GM23338 (cell line): ENCODE data around the gene CCDC38. TPM values are rescaled to one million over a fixed set of nuclear protein-coding genes. Genes with fewer than 3 reads are reported as not detected.

Experiments
- ATAC-seq: fragments of 200-7000 bp; cut with Tn5 transposase; 3 replicates; pipeline ENCODE4 v1.9.1; 2020
- DNase-seq: peaks from one replicate; pipeline ENCODE4 v3.0.0-alpha.2; 2015; ENCODE audit warnings: low spot score
- H2AFZ ChIP-seq: fragments of 200-600 bp; sonication (generic); 2 replicates; pipeline ENCODE4 v1.8.0; 2016; ENCODE audit warnings: antibody characterized with exemption, mild to moderate bottlenecking, moderate library complexity
- H3F3A ChIP-seq: fragments of 200-600 bp; sonication (generic); replicated peaks from 2 replicates; pipeline ENCODE4 v1.8.0; 2017; ENCODE audit warnings: antibody characterized with exemption, mixed run types, low read depth
- H3K27ac ChIP-seq: fragments of 200-600 bp; sonication (generic); 2 replicates; pipeline ENCODE4 v1.6.1; 2016; ENCODE audit warnings: low read depth
- H3K27me3 ChIP-seq: fragments of 200-600 bp; sonication (generic); 2 replicates; pipeline ENCODE4 v1.8.0; 2016; ENCODE audit warnings: mild to moderate bottlenecking, mixed run types, moderate library complexity; ENCODE audit not compliant: insufficient read depth
- H3K36me3 ChIP-seq: fragments of 200-600 bp; sonication (generic); 2 replicates; pipeline ENCODE4 v1.8.0; 2016; ENCODE audit warnings: mild to moderate bottlenecking; ENCODE audit not compliant: insufficient read depth
- H3K4me1 ChIP-seq: fragments of 200-600 bp; sonication (generic); 2 replicates; pipeline ENCODE4 v1.8.0; 2016; ENCODE audit warnings: mild to moderate bottlenecking, moderate library complexity; ENCODE audit not compliant: insufficient read depth
- H3K4me2 ChIP-seq: fragments of 200-600 bp; sonication (generic); 2 replicates; pipeline ENCODE4 v1.7.1; 2017; ENCODE audit warnings: mixed run types
- H3K4me3 ChIP-seq: fragments of 200-600 bp; sonication (generic); 2 replicates; pipeline ENCODE4 v1.6.1; 2016; ENCODE audit warnings: mixed run types
- H3K79me2 ChIP-seq: fragments of 200-600 bp; sonication (generic); replicated peaks from 2 replicates; pipeline ENCODE4 v1.8.0; 2017; ENCODE audit warnings: mild to moderate bottlenecking; ENCODE audit not compliant: insufficient read depth
- H3K9me2 ChIP-seq: fragments of 200-600 bp; sonication (generic); 2 replicates; pipeline ENCODE4 v1.8.0; 2017; ENCODE audit not compliant: insufficient read depth
- H4K20me1 ChIP-seq: fragments of 200-600 bp; sonication (generic); replicated peaks from 2 replicates; pipeline ENCODE4 v1.8.0; 2017; ENCODE audit warnings: mild to moderate bottlenecking; ENCODE audit not compliant: insufficient read depth
- H3K27ac Mint-ChIP-seq: 2 replicates; pipeline ENCODE4 v1.8.0; 2020; ENCODE audit warnings: inconsistent platforms, mild to moderate bottlenecking, moderate library complexity, mixed read lengths
- H3K27me3 Mint-ChIP-seq: 3 replicates; pipeline ENCODE4 v1.8.0; 2022; ENCODE audit warnings: low read depth, mild to moderate bottlenecking, moderate library complexity, mixed read lengths, inconsistent platforms; ENCODE audit not compliant: insufficient read depth, poor library complexity
- H3K36me3 Mint-ChIP-seq: 3 replicates; pipeline ENCODE4 v1.8.0; 2021; ENCODE audit warnings: low read depth, mild to moderate bottlenecking, inconsistent platforms, moderate library complexity, mixed read lengths
- H3K4me1 Mint-ChIP-seq: 3 replicates; pipeline ENCODE4 v1.8.0; 2020; ENCODE audit warnings: mild to moderate bottlenecking, inconsistent platforms, mixed read lengths
- H3K4me3 Mint-ChIP-seq: 3 replicates; pipeline ENCODE4 v1.8.0; 2021; ENCODE audit warnings: moderate library complexity, mild to moderate bottlenecking, inconsistent platforms, mixed read lengths
- H3K9me3 Mint-ChIP-seq: 3 replicates; pipeline ENCODE4 v1.8.0; 2020; ENCODE audit warnings: moderate library complexity, mild to moderate bottlenecking, inconsistent platforms, mixed read lengths
- CREB1 ChIP-seq: fragments of 250-450 bp; sonication (Bioruptor Pico); IDR thresholded peaks from 2 replicates; pipeline ENCODE4 v1.5.0; 2020; ENCODE audit warnings: low read depth, mild to moderate bottlenecking, moderate library complexity
- EZH2 ChIP-seq: fragments of 200-600 bp; sonication (generic); IDR thresholded peaks from one replicate; pipeline ENCODE4 v1.8.0; 2017; ENCODE audit warnings: antibody characterized with exemption, mild to moderate bottlenecking, low read depth; ENCODE audit not compliant: unreplicated experiment
- EZH2phosphoT487 ChIP-seq: fragments of 200-600 bp; sonication (generic); IDR thresholded peaks from one replicate; pipeline ENCODE4 v1.8.1; 2018; ENCODE audit warnings: antibody characterized with exemption; ENCODE audit not compliant: unreplicated experiment
- JUNB ChIP-seq: IDR thresholded peaks from one replicate; pipeline ENCODE4 v1.6.1; 2016; ENCODE audit warnings: antibody characterized with exemption; ENCODE audit not compliant: unreplicated experiment
- NANOG ChIP-seq: IDR thresholded peaks from 2 replicates; pipeline ENCODE4 v1.6.1; 2016; ENCODE audit warnings: antibody characterized with exemption, borderline replicate concordance
- ZNF331 ChIP-seq: fragments of 250-450 bp; sonication (Bioruptor Pico); IDR thresholded peaks from 2 replicates; pipeline ENCODE4 v1.5.0; 2020; ENCODE audit warnings: low read depth, mild to moderate bottlenecking, moderate library complexity
- polyA plus RNA-seq: library from polyadenylated mRNA; unstranded; fragments of >200 nt; fragmentation: Nextera tagmentation; extraction: Ambion mirVana; gene quantifications from 2 replicates; pipeline ENCODE4 v1.2.1, GENCODE V29; 2016
- total RNA-seq: library from RNA; depleted of rRNA; stranded (reverse); fragments of >200 nt; shearing (Covaris generic); gene quantifications from 2 replicates; pipeline ENCODE4 v1.2.3, GENCODE V29; 2014
- TF ChIP-seq, protein P1 (sequence below), 2 experiments: fragments of 200-600 bp in 1 of 2; sonication (generic) in 1 of 2; conservative IDR thresholded peaks; 2 replicates each; pipeline versions ENCODE4 v1.5.1 to v1.6.1; 2016 to 2017; ENCODE audit warnings: antibody characterized with exemption in 2 of 2, low read depth in 2 of 2, mild to moderate bottlenecking in 2 of 2, moderate library complexity in 1 of 2
- TF ChIP-seq, protein P2 (sequence below): fragments of 250-450 bp; sonication (Bioruptor Pico); IDR thresholded peaks from 2 replicates; pipeline ENCODE4 v1.5.0; 2020; ENCODE audit warnings: mild to moderate bottlenecking, moderate library complexity

CCDC38 gene
- total and polyA plus RNA-seq, 2 experiments from 2014 or later, result not detected

DNA sequence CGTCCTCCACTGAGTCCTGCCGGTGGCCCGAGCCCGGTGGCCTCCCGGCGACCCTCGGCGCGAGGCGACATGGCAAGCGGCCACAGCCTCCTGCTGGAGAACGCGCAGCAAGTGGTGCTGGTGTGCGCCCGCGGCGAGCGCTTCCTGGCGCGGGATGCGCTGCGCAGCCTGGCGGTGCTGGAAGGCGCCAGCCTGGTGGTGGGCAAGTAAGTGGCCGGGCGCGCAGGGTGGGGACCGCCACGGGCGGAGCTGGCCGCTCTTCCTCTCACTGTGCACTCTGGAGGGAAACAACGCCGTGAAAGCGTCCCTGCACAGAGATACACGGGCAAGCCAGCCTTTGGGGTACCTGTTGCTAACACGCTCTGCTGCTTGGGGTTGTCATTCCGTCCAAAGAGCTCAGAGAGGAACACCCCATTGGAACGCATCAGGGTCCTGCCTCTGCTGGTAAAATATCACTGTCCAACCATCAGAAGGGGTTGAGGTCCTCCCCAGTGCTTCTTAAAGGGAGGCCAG is 972 bp upstream of the CCDC38 start, which contains the start of gene AMDHD1:
AMDHD1 (plus strand) TSS at position 2 of the 513 bp plus-strand sequence; CDS start at position 70, 68 bp downstream.
- Histone ChIP-seq H3K4me1 (peaks cover 4% of the 10 kb centered on the region; the same call in 1 of the 2 replicates), H3K4me3 (peak within 1 kb of the TSS; percentile 90), H3K27ac (no peak within 1 kb of the TSS), H3F3A (no peaks in the 10 kb centered on the region), H3K4me2 (peak within 1 kb of the TSS; percentile 82), H3K36me3 (no peaks in the 10 kb centered on the region), H3K9me2 (no peaks in the 10 kb centered on the region), H2AFZ (peak within 1 kb of the TSS; percentile 99), H3K79me2 (no peaks in the 10 kb centered on the region), H4K20me1 (no peaks in the 10 kb centered on the region), H3K27me3 (peaks cover 25% of the 10 kb centered on the region)
- Mint-ChIP-seq H3K4me1 (peaks cover 8% of the 10 kb centered on the region; the same call in 2 of the 3 replicates), H3K36me3 (peaks cover 4% of the 10 kb centered on the region; the same call in 1 of the 3 replicates), H3K27ac (no peak within 1 kb of the TSS), H3K4me3 (peak within 1 kb of the TSS; percentile 92), H3K9me3 (peaks cover 7% of the 10 kb centered on the region; the same call in 2 of the 3 replicates), H3K27me3 (peaks cover 20% of the 10 kb centered on the region)
- peak; percentile 77 for DNase-seq
- TF ChIP-seq CREB1 (CRISPR knock-in tag) (no peak), EZH2 (no peak), NANOG (no peak), ZNF331 (no peak), JUNB (no peak), EZH2phosphoT487 (no peak)
- TF ChIP-seq, protein P1, sequence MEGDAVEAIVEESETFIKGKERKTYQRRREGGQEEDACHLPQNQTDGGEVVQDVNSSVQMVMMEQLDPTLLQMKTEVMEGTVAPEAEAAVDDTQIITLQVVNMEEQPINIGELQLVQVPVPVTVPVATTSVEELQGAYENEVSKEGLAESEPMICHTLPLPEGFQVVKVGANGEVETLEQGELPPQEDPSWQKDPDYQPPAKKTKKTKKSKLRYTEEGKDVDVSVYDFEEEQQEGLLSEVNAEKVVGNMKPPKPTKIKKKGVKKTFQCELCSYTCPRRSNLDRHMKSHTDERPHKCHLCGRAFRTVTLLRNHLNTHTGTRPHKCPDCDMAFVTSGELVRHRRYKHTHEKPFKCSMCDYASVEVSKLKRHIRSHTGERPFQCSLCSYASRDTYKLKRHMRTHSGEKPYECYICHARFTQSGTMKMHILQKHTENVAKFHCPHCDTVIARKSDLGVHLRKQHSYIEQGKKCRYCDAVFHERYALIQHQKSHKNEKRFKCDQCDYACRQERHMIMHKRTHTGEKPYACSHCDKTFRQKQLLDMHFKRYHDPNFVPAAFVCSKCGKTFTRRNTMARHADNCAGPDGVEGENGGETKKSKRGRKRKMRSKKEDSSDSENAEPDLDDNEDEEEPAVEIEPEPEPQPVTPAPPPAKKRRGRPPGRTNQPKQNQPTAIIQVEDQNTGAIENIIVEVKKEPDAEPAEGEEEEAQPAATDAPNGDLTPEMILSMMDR (conservative IDR thresholded peaks at IDR 0.05; ENCODE audit: low read depth in 2 of 2), result peak in 1 of 2 experiments; percentile 32; a peak in 2 of 4 replicates
- TF ChIP-seq, protein P2, sequence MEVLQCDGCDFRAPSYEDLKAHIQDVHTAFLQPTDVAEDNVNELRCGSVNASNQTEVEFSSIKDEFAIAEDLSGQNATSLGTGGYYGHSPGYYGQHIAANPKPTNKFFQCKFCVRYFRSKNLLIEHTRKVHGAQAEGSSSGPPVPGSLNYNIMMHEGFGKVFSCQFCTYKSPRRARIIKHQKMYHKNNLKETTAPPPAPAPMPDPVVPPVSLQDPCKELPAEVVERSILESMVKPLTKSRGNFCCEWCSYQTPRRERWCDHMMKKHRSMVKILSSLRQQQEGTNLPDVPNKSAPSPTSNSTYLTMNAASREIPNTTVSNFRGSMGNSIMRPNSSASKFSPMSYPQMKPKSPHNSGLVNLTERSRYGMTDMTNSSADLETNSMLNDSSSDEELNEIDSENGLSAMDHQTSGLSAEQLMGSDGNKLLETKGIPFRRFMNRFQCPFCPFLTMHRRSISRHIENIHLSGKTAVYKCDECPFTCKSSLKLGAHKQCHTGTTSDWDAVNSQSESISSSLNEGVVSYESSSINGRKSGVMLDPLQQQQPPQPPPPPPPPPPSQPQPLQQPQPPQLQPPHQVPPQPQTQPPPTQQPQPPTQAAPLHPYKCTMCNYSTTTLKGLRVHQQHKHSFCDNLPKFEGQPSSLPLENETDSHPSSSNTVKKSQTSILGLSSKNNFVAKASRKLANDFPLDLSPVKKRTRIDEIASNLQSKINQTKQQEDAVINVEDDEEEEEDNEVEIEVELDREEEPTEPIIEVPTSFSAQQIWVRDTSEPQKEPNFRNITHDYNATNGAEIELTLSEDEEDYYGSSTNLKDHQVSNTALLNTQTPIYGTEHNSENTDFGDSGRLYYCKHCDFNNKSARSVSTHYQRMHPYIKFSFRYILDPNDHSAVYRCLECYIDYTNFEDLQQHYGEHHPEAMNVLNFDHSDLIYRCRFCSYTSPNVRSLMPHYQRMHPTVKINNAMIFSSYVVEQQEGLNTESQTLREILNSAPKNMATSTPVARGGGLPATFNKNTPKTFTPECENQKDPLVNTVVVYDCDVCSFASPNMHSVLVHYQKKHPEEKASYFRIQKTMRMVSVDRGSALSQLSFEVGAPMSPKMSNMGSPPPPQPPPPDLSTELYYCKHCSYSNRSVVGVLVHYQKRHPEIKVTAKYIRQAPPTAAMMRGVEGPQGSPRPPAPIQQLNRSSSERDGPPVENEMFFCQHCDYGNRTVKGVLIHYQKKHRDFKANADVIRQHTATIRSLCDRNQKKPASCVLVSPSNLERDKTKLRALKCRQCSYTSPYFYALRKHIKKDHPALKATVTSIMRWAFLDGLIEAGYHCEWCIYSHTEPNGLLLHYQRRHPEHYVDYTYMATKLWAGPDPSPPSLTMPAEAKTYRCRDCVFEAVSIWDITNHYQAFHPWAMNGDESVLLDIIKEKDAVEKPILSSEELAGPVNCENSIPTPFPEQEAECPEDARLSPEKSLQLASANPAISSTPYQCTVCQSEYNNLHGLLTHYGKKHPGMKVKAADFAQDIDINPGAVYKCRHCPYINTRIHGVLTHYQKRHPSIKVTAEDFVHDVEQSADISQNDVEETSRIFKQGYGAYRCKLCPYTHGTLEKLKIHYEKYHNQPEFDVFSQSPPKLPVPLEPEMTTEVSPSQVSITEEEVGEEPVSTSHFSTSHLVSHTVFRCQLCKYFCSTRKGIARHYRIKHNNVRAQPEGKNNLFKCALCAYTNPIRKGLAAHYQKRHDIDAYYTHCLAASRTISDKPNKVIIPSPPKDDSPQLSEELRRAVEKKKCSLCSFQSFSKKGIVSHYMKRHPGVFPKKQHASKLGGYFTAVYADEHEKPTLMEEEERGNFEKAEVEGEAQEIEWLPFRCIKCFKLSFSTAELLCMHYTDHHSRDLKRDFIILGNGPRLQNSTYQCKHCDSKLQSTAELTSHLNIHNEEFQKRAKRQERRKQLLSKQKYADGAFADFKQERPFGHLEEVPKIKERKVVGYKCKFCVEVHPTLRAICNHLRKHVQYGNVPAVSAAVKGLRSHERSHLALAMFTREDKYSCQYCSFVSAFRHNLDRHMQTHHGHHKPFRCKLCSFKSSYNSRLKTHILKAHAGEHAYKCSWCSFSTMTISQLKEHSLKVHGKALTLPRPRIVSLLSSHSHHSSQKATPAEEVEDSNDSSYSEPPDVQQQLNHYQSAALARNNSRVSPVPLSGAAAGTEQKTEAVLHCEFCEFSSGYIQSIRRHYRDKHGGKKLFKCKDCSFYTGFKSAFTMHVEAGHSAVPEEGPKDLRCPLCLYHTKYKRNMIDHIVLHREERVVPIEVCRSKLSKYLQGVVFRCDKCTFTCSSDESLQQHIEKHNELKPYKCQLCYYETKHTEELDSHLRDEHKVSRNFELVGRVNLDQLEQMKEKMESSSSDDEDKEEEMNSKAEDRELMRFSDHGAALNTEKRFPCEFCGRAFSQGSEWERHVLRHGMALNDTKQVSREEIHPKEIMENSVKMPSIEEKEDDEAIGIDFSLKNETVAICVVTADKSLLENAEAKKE (CRISPR knock-in tag), result no peak
- ATAC-seq, result peak; percentile 85
